Right lobe of liver (tissue), 4 donors: ENCODE results near the gene CREB3.

Source experiments
- POLR2A ChIP-seq: fragments of 450-650 bp; IDR thresholded peaks from one replicate; pipeline ENCODE4 v1.6.1; 2017; ENCODE audit warnings: antibody characterized with exemption, mild to moderate bottlenecking
- TF ChIP-seq, protein P1 (sequence below), 4 donors: fragments of 200-600 bp in 3 of 4; fragments of 450-650 bp in 1 of 4; IDR thresholded peaks; one replicate each; pipeline versions ENCODE4 v1.5.1 to v1.8.0; 2016 to 2022; ENCODE audit warnings: antibody characterized with exemption in 4 of 4, mild to moderate bottlenecking in 2 of 4
- donor health status: DM: no; HTN: no; CAD: no.
- donor health status: DM: no; HTN: no; CAD: no.
- donor health status: DM: no; HTN: yes; CAD: no.

- TF ChIP-seq POLR2A = no peak
- TF ChIP-seq, protein P1, sequence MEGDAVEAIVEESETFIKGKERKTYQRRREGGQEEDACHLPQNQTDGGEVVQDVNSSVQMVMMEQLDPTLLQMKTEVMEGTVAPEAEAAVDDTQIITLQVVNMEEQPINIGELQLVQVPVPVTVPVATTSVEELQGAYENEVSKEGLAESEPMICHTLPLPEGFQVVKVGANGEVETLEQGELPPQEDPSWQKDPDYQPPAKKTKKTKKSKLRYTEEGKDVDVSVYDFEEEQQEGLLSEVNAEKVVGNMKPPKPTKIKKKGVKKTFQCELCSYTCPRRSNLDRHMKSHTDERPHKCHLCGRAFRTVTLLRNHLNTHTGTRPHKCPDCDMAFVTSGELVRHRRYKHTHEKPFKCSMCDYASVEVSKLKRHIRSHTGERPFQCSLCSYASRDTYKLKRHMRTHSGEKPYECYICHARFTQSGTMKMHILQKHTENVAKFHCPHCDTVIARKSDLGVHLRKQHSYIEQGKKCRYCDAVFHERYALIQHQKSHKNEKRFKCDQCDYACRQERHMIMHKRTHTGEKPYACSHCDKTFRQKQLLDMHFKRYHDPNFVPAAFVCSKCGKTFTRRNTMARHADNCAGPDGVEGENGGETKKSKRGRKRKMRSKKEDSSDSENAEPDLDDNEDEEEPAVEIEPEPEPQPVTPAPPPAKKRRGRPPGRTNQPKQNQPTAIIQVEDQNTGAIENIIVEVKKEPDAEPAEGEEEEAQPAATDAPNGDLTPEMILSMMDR (IDR thresholded peaks at IDR 0.05) = no peak
These were observed 4.7 kb downstream of the CREB3 start for GRCh38 chr9:35737143-35737542.
